Panc1 (cell line): Measurements from ENCODE around the gene AKAP11. TPM values are rescaled to one million over a fixed set of nuclear protein-coding genes. Genes with fewer than 3 reads are reported as not detected.
"Not testable (repeated sequence)": the region's sequence is repeated elsewhere in the genome, so short reads cannot be mapped to it uniquely, and the experiment has no call there.

Source experiments
- ATAC-seq: fragments of 200-7000 bp; cut with Tn5 transposase; 2 replicates; pipeline ENCODE4 v1.9.1; 2020; ENCODE audit warnings: mild to moderate bottlenecking, moderate library complexity
- BruUV-seq: library from RNA; stranded (reverse); fragments of 400-500 nt; replicated peaks from 2 replicates; lab custom pipeline; 2021; lab: Mats Ljungman, UMichigan
- CTCF ChIA-PET: fragments of 300-600 bp; sonication (Branson Sonifier 250); formaldehyde crosslinking; loops from one replicate; lab custom pipeline; 2022; ENCODE audit warnings: antibody characterized with exemption; lab: Charles Lee
- POLR2A ChIA-PET: fragments of 300-600 bp; sonication (Branson Sonifier 250); formaldehyde crosslinking; loops from one replicate; lab custom pipeline; 2022; ENCODE audit warnings: antibody characterized with exemption; lab: Charles Lee
- DNase-seq: peaks from one replicate; pipeline ENCODE4 v3.0.0-alpha.2; 2010; ENCODE audit warnings: low read depth, low spot score
- H3K27ac ChIP-seq: 2 replicates; pipeline ENCODE4 v1.5.1; 2011; ENCODE audit warnings: mild to moderate bottlenecking, low read length, inconsistent platforms
- H3K27me3 ChIP-seq: fragments of 200-500 bp; sonication (Bioruptor generic); 2 replicates; pipeline ENCODE4 v1.6.0; 2014; ENCODE audit warnings: low read length, inconsistent platforms; ENCODE audit not compliant: control insufficient read depth, insufficient read depth
- H3K36me3 ChIP-seq: fragments of 200-500 bp; sonication (Bioruptor generic); 2 replicates; pipeline ENCODE4 v1.5.1; 2014; ENCODE audit warnings: inconsistent platforms, mild to moderate bottlenecking, low read length, moderate library complexity; ENCODE audit not compliant: control insufficient read depth, insufficient read depth
- H3K4me1 ChIP-seq: 2 replicates; pipeline ENCODE4 v1.5.1; 2011; ENCODE audit warnings: inconsistent platforms, mild to moderate bottlenecking, low read length, moderate library complexity; ENCODE audit not compliant: control insufficient read depth, insufficient read depth
- H3K4me3 ChIP-seq, 2 experiments: 2 replicates each; pipeline ENCODE4 v1.5.1; 2011 to 2012; ENCODE audit warnings: low read depth in 2 of 2, low read length in 2 of 2, mild to moderate bottlenecking in 2 of 2, inconsistent platforms in 1 of 2, moderate library complexity in 1 of 2
- H3K9me3 ChIP-seq: fragments of 200-500 bp; sonication (Bioruptor generic); 2 replicates; pipeline ENCODE4 v1.5.1; 2014; ENCODE audit warnings: low read depth, mild to moderate bottlenecking, inconsistent platforms, low read length, moderate library complexity; ENCODE audit not compliant: control insufficient read depth, insufficient read depth
- CTCF ChIP-seq: fragments of 450-650 bp; IDR thresholded peaks from 2 replicates; pipeline ENCODE4 v1.5.1; 2017; ENCODE audit warnings: mild to moderate bottlenecking
- POLR2AphosphoS5 ChIP-seq: IDR thresholded peaks from 2 replicates; pipeline ENCODE4 v1.6.1; 2012; ENCODE audit warnings: mild to moderate bottlenecking, low read depth, low read length, moderate library complexity
- SIN3A ChIP-seq: IDR thresholded peaks from 2 replicates; pipeline ENCODE4 v1.6.1; 2012; ENCODE audit warnings: low read depth, mild to moderate bottlenecking, low read length, moderate library complexity, borderline replicate concordance; ENCODE audit not compliant: insufficient read depth
- TCF7L2 ChIP-seq: IDR thresholded peaks from 2 replicates; pipeline ENCODE4 v1.6.1; 2011; ENCODE audit warnings: mild to moderate bottlenecking, low read depth, low read length, inconsistent platforms
- in situ Hi-C: cut with HindIII; loops from 2 replicates; pipeline ENCODE4 v1.10.0; 2016; ENCODE audit warnings: low sequenced_read_pairs, low pct_unique_long_range_greater_than_20kb
- intact Hi-C: fragments of 100-400 bp; cut with micrococcal nuclease; formaldehyde crosslinking; loops from one replicate; pipeline ENCODE4 v1.10.0; 2022; ENCODE audit not compliant: unreplicated experiment
- total RNA-seq: library from RNA; stranded (reverse); gene quantifications from one replicate; pipeline ENCODE4 v1.2.1, GENCODE V29; 2021; ENCODE audit not compliant: unreplicated experiment
- TF ChIP-seq, protein P1 (sequence below), 2 experiments: IDR thresholded peaks; 2 replicates each; pipeline ENCODE4 v1.6.1; 2011 to 2012; ENCODE audit warnings: low read depth in 2 of 2, control low read depth in 1 of 2, low read length in 1 of 2, mild to moderate bottlenecking in 1 of 2, moderate library complexity in 1 of 2; ENCODE audit not compliant: insufficient read depth in 1 of 2

Gene AKAP11
- total RNA-seq, 1 experiment from 2014 or later = 17.8 TPM

GRCh38 chr13:42225051-42225450, 46.9 kb upstream of the AKAP11 start:
- ChIA-PET CTCF (no interaction called here), POLR2A (interaction anchor here (0.7 kb wide), 1 partner anchor 26 kb away, joined by 7 read pairs; no protein-coding TSS in a partner anchor)
- peaks cover 2% of the 10 kb centered on the region; the same call in 1 of the 2 replicates for H3K36me3 ChIP-seq

DNA sequence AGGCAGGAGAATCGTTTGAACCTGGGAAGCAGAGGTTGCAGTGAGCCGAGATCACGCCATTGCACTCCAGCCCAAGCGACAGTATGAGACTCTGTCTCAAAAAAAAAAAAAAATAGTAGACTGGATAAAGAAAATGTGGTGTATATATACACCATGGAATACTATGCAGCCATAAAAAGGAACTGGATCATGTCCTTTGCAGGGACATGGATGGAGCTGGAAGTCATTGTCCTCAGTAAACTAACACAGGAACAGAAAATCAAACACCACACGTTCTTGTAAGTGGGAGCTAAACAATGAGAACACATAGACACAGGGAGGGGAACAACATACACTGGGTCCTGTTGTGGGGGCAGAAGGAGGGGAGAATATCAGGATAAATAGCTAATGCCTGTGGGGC, 45.2 kb upstream of the AKAP11 start:
- DNase-seq, intact Hi-C loops, H3K27me3 ChIP-seq, BruUV-seq, CTCF ChIA-PET, H3K4me1 ChIP-seq, H3K27ac ChIP-seq, H3K36me3 ChIP-seq, H3K4me3 ChIP-seq, in situ Hi-C loops, H3K9me3 ChIP-seq, POLR2A ChIA-PET, ATAC-seq: not testable (repeated sequence)

More at GRCh38 chr13:42225051-42225450, 46.9 kb upstream of the AKAP11 start:
- TF ChIP-seq, protein P1, sequence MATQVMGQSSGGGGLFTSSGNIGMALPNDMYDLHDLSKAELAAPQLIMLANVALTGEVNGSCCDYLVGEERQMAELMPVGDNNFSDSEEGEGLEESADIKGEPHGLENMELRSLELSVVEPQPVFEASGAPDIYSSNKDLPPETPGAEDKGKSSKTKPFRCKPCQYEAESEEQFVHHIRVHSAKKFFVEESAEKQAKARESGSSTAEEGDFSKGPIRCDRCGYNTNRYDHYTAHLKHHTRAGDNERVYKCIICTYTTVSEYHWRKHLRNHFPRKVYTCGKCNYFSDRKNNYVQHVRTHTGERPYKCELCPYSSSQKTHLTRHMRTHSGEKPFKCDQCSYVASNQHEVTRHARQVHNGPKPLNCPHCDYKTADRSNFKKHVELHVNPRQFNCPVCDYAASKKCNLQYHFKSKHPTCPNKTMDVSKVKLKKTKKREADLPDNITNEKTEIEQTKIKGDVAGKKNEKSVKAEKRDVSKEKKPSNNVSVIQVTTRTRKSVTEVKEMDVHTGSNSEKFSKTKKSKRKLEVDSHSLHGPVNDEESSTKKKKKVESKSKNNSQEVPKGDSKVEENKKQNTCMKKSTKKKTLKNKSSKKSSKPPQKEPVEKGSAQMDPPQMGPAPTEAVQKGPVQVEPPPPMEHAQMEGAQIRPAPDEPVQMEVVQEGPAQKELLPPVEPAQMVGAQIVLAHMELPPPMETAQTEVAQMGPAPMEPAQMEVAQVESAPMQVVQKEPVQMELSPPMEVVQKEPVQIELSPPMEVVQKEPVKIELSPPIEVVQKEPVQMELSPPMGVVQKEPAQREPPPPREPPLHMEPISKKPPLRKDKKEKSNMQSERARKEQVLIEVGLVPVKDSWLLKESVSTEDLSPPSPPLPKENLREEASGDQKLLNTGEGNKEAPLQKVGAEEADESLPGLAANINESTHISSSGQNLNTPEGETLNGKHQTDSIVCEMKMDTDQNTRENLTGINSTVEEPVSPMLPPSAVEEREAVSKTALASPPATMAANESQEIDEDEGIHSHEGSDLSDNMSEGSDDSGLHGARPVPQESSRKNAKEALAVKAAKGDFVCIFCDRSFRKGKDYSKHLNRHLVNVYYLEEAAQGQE (IDR thresholded peaks at IDR 0.05; ENCODE audit: insufficient read depth in 1 of 2, low read depth in 2 of 2, low read length in 1 of 2) = no peak
- TF ChIP-seq POLR2AphosphoS5 = no peak
- no peak for TF ChIP-seq CTCF
- no peak for TF ChIP-seq TCF7L2
- no peak for TF ChIP-seq SIN3A
- BruUV-seq = no TSS peak
- intact Hi-C loops (no loop called here), in situ Hi-C loops (no loop called here)
- H3K4me3 ChIP-seq = no peak overlapping the region
- H3K9me3 ChIP-seq = no peaks in the 10 kb centered on the region
- no peak overlapping the region for H3K27ac ChIP-seq
- no peaks in the 10 kb centered on the region for H3K4me1 ChIP-seq
- DNase-seq = no peak
- ATAC-seq = no peak
- no peaks in the 10 kb centered on the region for H3K27me3 ChIP-seq

- no peaks in the 10 kb centered on the region for H3K4me1 ChIP-seq
- DNase-seq (no peak), ATAC-seq (no peak)
- no TSS peak for BruUV-seq
- ChIA-PET CTCF (no interaction called here), POLR2A (interaction anchor here (0.6 kb wide), 1 partner anchor 25 kb away, joined by 3 read pairs; no protein-coding TSS in a partner anchor)
- H3K27me3 ChIP-seq = no peaks in the 10 kb centered on the region
- in situ Hi-C loops = no loop called here
- no peaks in the 10 kb centered on the region for H3K9me3 ChIP-seq
- H3K27ac ChIP-seq = no peak overlapping the region
- TF ChIP-seq POLR2AphosphoS5 = no peak
- TF ChIP-seq CTCF = no peak
- TF ChIP-seq SIN3A = no peak
- no peak for TF ChIP-seq TCF7L2
- TF ChIP-seq, protein P1 (IDR thresholded peaks at IDR 0.05; ENCODE audit: insufficient read depth in 1 of 2, low read depth in 2 of 2, low read length in 1 of 2) = no peak
- intact Hi-C loops = no loop called here
- peaks cover 2% of the 10 kb centered on the region; the same call in 1 of the 2 replicates for H3K36me3 ChIP-seq
- H3K4me3 ChIP-seq = no peak overlapping the region
These were observed 43.4 kb upstream of the AKAP11 start for GRCh38 chr13:42228527-42228926.
